AG04450 (cell line): ENCODE results near the gene NEK11. TPM values are rescaled to one million over a fixed set of nuclear protein-coding genes. Genes with fewer than 3 reads are reported as not detected.

Experiments
- CTCF ChIA-PET: fragments of 300-600, 350-600 bp; formaldehyde crosslinking; extraction: SDS; loops from one replicate; lab custom pipeline; 2022; ENCODE audit warnings: antibody characterized with exemption, inconsistent platforms; lab: Charles Lee
- POLR2A ChIA-PET: fragments of 350-600 bp; formaldehyde crosslinking; extraction: SDS; loops from one replicate; lab custom pipeline; 2021; ENCODE audit warnings: antibody characterized with exemption, inconsistent platforms; lab: Yijun Ruan, JAX
- DNase-seq: peaks from one replicate; pipeline ENCODE4 v3.0.0-alpha.2; 2011; ENCODE audit warnings: low read depth, low spot score
- H3K27ac ChIP-seq: one replicate; pipeline ENCODE4 v1.5.1; 2012; ENCODE audit warnings: low read depth, low read length, control low read depth
- H3K27me3 ChIP-seq: one replicate; pipeline ENCODE4 v1.6.0; 2012; ENCODE audit warnings: low read length; ENCODE audit not compliant: control insufficient read depth, insufficient read depth
- H3K4me3 ChIP-seq: 2 replicates; pipeline ENCODE4 v1.5.1; 2011; ENCODE audit warnings: mild to moderate bottlenecking, low read depth, low read length, control low read depth
- H3K9me3 ChIP-seq: 2 replicates; pipeline ENCODE4 v1.5.1; 2012; ENCODE audit warnings: low read length; ENCODE audit not compliant: control insufficient read depth, insufficient read depth
- polyA plus RNA-seq: library from polyadenylated mRNA; depleted of rRNA; stranded (reverse); fragments of >200 nt; gene quantifications from 2 replicates; pipeline ENCODE4 v1.2.3, GENCODE V29; 2011
- TF ChIP-seq, protein P1 (sequence below): IDR thresholded peaks from 2 replicates; pipeline ENCODE4 v1.5.1; 2011; ENCODE audit warnings: low read depth, low read length, control low read depth, inconsistent platforms

The NEK11 gene
- polyA plus RNA-seq, 1 experiment, result 4.0 TPM

- TF ChIP-seq, protein P1, sequence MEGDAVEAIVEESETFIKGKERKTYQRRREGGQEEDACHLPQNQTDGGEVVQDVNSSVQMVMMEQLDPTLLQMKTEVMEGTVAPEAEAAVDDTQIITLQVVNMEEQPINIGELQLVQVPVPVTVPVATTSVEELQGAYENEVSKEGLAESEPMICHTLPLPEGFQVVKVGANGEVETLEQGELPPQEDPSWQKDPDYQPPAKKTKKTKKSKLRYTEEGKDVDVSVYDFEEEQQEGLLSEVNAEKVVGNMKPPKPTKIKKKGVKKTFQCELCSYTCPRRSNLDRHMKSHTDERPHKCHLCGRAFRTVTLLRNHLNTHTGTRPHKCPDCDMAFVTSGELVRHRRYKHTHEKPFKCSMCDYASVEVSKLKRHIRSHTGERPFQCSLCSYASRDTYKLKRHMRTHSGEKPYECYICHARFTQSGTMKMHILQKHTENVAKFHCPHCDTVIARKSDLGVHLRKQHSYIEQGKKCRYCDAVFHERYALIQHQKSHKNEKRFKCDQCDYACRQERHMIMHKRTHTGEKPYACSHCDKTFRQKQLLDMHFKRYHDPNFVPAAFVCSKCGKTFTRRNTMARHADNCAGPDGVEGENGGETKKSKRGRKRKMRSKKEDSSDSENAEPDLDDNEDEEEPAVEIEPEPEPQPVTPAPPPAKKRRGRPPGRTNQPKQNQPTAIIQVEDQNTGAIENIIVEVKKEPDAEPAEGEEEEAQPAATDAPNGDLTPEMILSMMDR, result no peak
- CTCF ChIA-PET, result no interaction called here
- Histone ChIP-seq H3K4me3 (no peak overlapping the region), H3K27me3 (no peaks in the 10 kb centered on the region), H3K9me3 (no peaks in the 10 kb centered on the region), H3K27ac (no peak overlapping the region)
- DNase-seq, result no peak
- POLR2A ChIA-PET, result no interaction called here
Observed at GRCh38 chr3:131162516-131162915, 135.8 kb downstream of the NEK11 start.

DNA sequence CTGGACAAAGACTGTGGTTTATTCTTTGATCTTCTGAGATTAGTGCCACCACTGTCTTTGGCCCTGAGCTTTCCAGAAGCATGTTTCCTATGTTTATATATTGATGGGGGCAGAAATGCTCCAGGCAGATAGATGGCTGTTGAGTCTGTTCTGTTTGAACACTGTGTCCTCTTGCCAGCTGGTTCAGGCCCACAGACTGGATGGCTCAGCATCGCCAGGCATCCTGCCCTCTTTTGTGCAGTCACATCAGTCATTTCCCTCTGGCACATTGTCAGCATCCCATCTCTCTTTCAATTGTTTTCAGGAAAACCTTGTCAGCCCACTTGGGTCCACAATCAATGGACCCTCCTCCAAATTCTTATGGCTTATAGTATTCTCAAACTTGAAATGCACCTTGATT lies 141.2 kb downstream of the NEK11 start:
- DNase-seq, result no peak
- H3K27ac ChIP-seq, result no peak overlapping the region
- ChIA-PET CTCF (no interaction called here), POLR2A (no interaction called here)
- H3K27me3 ChIP-seq, result no peaks in the 10 kb centered on the region
- TF ChIP-seq, protein P1, result no peak
- H3K9me3 ChIP-seq, result no peaks in the 10 kb centered on the region
- no peak overlapping the region for H3K4me3 ChIP-seq

- DNase-seq, result no peak
- ChIA-PET CTCF (no interaction called here), POLR2A (no interaction called here)
- Histone ChIP-seq H3K27ac (no peak overlapping the region), H3K9me3 (no peaks in the 10 kb centered on the region), H3K4me3 (no peak overlapping the region), H3K27me3 (no peaks in the 10 kb centered on the region)
- TF ChIP-seq, protein P1, result no peak
Observed at GRCh38 chr3:131169331-131169730, 142.7 kb downstream of the NEK11 start.

- TF ChIP-seq, protein P1, result no peak
- H3K27ac ChIP-seq, result no peak overlapping the region
- no peak overlapping the region for H3K4me3 ChIP-seq
- DNase-seq, result no peak
- ChIA-PET POLR2A (no interaction called here), CTCF (no interaction called here)
- no peaks in the 10 kb centered on the region for H3K9me3 ChIP-seq
- no peaks in the 10 kb centered on the region for H3K27me3 ChIP-seq
Observed at GRCh38 chr3:131172502-131173200, 146.0 kb downstream of the NEK11 start.

DNA sequence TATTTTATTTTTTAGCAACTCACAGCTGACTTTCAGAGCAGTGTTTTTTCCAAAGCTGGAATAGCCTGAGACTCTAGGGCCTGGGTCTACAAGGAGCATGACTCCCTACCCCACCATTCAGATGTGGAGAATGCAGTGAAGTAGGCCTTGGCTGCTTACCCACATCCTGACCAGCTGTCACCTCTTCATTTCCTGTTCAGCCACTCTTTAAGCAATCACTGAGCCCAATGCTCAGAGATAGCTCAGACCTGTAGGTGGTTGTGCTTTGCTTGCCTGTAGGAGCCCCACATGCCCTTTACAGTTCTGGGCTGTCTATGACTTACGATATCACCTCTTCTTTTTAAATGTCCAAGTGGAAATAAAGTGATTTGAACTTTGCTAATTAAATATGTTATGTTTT lies 148.1 kb downstream of the NEK11 start:
- H3K27ac ChIP-seq, result no peak overlapping the region
- CTCF ChIA-PET, result no interaction called here
- POLR2A ChIA-PET, result no interaction called here
- DNase-seq, result no peak
- H3K27me3 ChIP-seq, result no peaks in the 10 kb centered on the region
- H3K4me3 ChIP-seq, result no peak overlapping the region
- TF ChIP-seq, protein P1, result no peak
- H3K9me3 ChIP-seq, result no peaks in the 10 kb centered on the region
